D341Med (cell line): ENCODE measurements around the gene NOA1.

Experiments
- DNase-seq: peaks from one replicate; pipeline ENCODE4 v3.0.0; 2012; ENCODE audit warnings: low spot score

NOA1 gene

DNA sequence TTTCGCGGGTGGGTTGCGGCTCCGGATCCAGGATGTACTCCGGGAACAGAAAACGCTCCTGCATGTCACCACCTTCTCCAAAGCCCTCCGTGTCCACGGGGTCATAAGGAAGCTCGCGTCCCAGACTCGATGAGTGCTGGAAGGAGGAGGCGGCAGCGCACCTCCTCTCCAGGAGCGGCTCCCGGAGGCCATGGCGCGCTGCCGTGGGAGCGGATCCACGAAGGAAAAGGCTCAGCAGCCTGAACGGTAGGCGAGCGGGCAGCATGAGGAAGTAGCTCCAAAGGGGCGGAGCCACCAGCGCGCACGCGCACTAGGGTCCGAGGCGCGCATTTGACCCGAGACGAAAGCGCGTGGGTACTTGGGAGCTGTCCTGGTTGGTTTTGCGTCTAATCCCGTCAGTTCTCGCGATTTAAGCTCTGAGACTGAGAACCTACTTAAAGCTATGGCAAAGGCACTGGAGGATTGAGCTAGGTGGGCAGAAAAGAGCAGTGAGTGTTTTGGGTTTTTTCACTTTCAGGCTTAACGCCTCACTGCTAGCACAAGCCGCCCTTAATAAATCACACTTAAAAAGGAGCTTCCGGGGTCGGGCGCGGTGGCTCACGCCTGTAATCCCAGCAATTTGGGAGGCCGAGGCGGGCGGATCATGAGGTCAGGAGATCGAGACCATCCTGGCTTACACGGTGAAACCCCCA lies at the start of gene NOA1:
Gene NOA1, minus strand, starts transcription at position 286 of the 692 bp plus-strand sequence. Its CDS starts 21 bp downstream, at position 265.
- peak; percentile 94 for DNase-seq

- DNase-seq = no peak
Observed at GRCh38 chr4:57023104-57023503, 45.7 kb upstream of the NOA1 start.

DNA sequence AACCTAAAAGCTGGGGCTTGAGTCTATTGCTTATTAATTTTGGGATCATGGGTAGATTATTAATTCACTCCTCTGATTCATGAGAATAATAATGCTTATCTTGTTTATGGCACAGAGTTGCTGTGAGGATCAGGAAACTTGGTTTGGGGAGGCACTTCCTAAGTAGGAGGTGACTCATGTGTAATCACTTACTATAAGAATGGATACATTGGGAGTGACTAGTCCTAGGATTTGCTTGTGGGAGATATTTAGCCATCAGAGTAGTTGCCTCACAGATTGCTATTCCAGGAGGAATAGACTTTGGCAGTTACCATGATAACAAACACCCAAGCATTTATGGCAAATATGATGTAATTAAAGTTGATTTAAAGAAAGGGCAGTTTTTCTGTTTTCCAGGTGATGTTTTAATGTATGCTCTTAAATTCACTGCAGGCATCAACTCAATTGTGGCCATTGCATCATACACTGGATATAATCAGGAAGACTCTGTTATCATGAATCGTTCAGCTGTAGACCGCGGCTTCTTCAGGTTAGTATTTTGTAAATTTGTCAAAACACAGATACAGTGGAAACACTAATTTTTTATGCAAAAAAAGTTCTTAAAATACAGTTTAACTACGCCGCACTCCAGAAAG lies 43.2 kb upstream of the NOA1 start:
- no peak for DNase-seq

- DNase-seq = no peak
Observed at GRCh38 chr4:57018980-57019379, 41.6 kb upstream of the NOA1 start.

GRCh38 chr4:57013543-57014120 lies 36.2 kb upstream of the NOA1 start:
- no peak for DNase-seq

DNA sequence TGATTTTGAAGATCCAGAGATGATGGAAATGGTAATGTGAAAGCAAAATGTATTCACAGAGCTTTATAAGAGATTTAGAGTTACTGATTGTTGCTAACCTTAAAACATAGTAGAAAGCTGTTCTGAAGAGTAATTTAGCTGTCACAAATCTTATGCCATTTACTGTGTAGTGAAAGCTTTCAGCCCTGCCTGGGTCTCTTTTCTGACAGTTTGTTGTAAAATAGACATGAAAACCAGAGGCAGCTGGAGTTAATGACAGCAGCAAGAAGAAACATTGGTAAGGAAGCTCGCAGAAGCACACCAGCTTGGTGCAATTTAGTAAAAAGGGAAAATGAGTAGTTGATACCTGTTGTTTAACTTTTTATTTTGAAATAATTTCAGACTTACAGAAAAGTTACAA lies 22.3 kb upstream of the NOA1 start:
- no peak for DNase-seq

GRCh38 chr4:56995525-56995924 lies 18.1 kb upstream of the NOA1 start:
- peak; percentile 80 for DNase-seq

DNA sequence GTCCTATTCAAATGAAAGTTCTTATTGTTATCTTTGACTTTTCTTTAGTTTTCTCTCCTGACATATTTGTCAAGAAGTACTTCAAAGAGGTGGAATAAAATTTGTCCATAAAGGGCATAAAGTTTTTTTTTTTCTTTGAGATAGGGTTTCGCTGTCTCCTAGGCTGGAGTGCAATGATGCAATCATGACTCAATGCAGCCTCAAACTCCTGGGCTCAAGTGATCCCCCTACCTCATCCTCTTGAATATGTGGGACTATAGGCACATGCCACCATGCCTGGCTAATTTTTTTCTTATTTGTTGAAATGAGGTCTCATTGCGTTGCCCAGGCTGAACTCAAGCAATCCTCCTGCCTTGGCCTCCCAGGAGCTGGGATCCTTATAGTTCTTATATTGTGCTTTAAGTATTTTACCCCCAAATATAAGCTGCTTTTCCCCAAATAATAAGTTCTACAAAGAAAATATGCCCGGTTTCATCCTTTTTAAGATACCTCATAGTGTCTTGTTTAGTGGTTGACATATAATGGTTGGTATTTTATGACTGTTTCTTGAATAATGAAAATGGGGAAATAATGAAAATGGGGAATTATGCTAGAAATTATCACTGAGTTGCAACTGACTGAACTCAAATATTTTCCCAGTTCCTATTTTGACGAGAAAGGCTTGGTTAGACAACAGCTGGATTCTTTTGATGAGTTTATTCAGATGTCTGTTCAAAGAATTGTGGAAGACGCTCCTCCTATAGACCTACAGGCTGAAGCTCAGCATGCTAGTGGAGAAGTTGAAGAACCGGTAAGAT lies 12.9 kb upstream of the NOA1 start:
- no peak for DNase-seq

DNA sequence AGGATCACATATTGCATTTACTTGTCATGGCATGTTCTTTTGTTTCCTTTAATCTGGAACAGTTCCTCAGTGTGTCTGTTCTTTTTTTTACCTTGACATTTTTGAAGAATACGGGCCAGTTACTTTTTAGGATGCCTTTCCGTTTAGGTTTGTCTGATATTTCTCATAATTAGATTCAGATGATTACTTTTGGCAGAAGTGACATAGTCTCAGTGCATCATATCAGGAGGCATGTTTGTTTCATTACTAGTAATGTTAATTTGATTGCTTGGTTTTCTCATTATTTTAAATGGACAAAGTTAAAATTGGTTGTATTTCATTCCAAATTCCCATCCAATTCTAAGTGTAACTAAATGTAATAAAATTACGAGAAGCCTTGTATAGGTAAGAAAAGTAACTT lies 9.5 kb upstream of the NOA1 start:
- DNase-seq = no peak

GRCh38 chr4:56986192-56986591 lies 8.8 kb upstream of the NOA1 start:
- no peak for DNase-seq

DNA sequence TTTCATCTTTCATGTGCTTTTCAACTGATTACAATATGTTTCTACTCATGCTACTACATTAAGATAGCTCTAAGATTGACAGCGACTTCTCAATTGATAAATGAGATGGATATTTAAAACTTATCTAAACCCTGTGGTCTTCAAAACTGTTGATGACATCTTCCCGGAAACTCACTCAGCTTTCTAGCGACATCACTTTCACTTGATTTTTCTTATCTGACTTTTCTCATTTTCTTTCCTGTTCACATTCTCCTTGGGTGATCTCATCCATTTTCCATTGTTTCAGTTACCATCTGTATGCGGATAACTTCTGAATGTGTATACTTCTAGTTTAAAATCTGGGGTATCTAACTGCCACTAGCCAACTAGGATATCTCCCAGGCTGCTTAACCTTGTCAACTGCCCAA lies 4.4 kb upstream of the NOA1 start:
- DNase-seq = no peak

DNA sequence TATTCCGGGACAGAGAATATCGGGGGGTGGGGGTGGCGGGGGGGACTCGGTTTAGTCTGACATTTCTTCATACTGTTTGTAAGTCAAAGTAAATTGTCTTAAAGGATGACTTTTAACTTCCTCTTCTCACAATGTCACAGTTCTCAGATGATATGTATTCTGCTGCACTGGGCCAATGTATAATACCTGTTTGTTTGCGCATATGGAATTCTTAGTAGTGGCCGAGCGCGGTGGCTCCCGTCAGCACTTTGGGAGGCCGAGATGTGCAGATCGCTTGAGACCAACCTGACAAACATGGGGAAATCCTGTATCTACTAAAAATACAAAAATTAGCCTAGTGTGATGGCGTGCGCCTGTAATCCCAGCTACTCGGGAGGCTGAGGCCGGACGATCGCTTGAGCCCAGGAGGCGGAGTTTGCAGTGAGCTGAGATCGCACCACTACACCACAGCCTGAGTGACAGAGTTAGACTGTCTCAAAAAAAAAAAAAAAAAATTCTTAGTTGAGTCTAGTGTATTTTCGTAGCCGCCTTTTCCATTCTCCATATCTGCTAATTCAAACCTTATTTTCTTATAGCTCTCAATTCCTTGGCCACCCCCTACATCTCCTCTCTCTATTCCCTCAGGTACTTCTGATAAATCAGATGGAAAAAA lies 2.1 kb upstream of the NOA1 start:
- no peak for DNase-seq

DNA sequence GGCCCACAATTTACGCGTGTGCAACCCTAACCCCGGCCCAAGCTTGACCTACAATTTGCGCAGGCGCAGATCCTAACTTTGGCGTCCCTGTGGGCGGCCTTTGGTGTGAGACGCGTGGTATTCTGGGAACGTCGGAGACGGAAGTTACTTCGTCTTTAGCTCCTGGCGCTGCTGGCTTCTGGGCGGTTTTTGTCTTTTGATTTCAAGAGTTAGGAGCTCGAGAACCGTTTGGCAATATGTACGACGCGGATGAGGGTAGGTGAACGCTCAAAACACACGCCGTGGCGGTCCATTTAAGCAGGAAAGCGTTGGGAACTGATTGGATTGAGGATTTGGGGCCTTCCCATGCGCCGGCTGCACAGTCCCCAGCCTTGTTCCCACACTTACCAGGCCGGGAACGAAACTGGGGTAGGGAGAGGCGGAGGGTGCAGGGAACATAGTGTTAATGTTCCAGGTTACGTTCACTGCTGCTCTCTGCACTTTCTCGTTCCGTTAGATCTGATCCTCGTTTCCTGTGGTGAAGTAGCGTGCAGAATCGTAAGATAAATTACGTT lies 1.4 kb upstream of the NOA1 start, which contains the start of gene POLR2B:
Gene POLR2B, plus strand, starts transcription at position 147 of the 554 bp plus-strand sequence. Its CDS starts 90 bp downstream, at position 237.
- DNase-seq = peak; percentile 89

- DNase-seq = peak; percentile 73
Observed at GRCh38 chr4:56976837-56977320, 527 bp downstream of the NOA1 start.

DNA sequence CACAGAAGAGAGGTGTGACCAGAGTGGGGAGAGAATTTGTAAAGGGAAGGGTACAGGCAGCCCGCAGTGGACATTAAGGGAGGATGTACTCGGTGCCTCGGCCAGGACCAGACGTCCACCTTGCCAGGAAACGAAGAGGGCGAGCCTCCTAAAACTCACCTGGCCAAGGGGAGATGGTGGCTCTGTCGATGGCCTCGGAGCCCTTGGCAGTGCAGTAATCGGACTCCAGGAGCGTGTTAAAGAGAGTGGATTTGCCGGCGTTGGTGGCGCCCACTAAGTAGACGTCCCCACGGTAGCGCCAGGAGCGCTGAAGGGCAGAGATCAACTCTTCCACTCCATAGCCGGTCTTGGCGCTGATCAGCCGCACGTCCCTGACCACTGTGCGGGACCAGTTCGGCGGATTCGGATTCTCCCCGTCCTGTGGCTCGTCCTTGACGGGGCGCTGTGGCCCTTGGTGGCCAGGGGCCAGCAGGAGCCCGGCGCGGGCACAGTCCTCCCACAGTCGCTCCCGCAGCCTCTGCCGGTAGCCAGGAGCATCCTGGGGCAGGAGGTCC lies 1.0 kb downstream of the NOA1 start:
- peak; percentile 47 for DNase-seq

DNA sequence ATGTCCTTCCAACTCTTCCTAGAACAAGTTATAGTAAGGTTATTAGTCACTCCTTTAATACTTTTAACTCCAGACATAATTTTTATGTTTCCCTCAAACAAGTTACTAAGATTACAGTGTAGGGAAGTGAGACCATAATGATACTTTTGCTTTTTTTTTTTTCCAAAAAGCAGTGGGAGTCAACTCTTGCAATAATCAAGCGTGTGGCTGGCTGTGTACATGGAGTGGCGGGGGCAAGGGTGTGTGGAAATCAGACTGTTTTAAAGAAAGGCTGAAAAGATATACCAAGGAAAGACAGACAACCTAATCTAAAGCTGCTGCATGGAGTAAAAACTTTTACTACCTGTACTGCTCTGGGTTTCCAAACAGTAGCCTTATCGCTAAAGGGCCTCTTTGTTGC lies 4.1 kb downstream of the NOA1 start:
- no peak for DNase-seq

GRCh38 chr4:56972809-56973208 lies 4.6 kb downstream of the NOA1 start:
- no peak for DNase-seq

DNA sequence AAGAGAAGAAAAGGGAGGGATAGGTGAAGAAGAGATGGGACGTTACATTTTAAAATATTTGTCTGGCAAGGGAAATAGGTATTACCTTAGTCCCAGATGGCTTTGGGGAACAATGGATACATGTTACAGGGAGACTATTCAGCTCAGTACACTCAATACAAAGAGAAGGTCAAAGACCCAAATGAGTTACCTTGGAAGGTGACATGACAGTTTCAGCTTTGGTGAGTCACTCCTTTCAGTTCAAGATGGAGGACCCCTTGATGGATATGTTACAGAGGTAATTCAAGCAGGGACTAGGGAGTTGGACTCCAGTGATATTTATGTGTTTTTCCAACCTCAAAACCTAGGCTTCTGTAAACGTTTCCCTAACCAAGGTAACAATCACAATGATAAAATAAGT lies 5.0 kb downstream of the NOA1 start:
- no peak for DNase-seq

DNA sequence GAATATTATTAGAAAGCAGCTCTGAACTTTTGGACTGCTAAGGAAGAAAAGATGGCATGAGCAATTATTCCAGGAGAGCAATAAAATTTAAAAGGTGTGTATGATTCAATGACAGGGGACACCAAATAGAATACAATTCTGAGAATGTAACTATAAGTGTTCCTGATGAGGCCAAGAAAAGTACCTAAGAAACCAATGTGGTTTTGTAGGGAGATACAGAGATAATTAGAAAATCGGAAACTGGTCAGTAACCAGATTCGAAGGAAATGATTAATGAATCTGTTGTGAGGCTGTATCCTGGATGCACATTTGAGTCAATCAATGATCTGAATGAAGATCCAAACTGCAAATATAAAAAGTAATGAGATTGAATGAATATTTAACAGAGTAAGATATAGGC lies 6.0 kb downstream of the NOA1 start:
- DNase-seq = no peak

DNA sequence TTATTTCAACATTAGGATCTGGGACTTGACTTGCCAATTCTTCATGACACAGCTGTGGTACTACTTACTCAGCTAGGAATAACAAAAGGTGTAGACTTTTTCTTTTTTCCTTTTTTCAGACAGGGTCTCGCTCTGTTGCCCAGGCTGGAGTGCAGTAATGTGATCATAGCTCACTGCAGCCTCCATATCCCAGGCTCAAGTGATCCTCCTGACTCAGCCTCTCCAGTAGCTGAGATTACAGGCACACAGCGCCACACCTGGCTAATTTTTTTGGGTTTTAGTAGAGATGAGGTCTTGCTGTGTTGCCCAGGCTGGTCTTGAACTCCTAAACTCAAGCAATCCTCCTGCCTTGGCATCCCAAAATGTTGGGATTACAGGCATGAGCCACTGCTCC lies 16.3 kb downstream of the NOA1 start:
- no peak for DNase-seq

- DNase-seq = no peak
Observed at GRCh38 chr4:56959100-56959499, 18.3 kb downstream of the NOA1 start.
